GM21447 (cell line): ENCODE data around the gene MAGI2.

ENCODE experiments used
- ATAC-seq: cut with Tn5 transposase; IDR thresholded peaks from one replicate; pipeline ENCODE4 v1.9.1; 2021; ENCODE audit not compliant: unreplicated experiment

MAGI2 gene

GRCh38 chr7:78443811-78444210, 1009.7 kb downstream of the MAGI2 start:
- ATAC-seq = no peak

GRCh38 chr7:78441737-78442136, 1011.7 kb downstream of the MAGI2 start:
- ATAC-seq = no peak

DNA sequence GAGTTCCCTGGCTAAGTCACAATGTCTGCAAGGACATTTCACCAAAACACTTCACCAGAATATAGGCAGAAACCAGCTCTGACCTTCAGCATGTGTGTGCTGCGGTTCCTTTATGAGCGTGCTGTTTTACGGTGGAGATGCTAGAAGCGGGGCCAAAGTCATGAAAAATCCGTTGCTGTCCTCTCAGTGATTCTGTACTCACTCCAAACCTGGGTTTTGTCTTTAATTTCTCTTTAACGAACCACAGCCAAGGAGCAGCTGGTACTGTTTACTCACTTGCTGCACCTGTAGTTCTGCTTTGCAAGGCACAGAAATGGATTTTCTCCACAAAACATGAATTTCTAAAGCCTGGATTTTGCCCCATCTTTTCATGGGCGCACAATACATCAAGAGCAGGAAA, 1015.0 kb downstream of the MAGI2 start:
- ATAC-seq = no peak

DNA sequence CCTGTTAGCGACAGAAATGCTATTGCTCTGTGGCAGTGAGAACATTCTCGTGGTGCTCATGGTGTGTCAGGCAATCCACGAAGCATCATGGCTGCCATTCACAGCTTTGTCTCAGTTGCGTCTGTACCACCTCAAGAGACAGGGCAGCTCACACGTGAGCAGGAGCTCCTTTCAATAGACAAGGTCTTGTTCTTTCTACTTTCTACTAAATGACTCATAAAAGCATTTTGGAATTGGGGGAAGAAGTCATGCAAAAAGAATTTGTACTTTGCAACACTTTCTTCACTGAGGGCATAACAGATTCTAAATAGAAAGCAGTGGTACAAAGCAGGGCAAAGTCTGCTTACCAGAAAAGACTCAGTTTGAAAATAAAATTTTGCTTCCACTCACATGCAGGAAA, 1016.3 kb downstream of the MAGI2 start:
- no peak for ATAC-seq

- ATAC-seq = no peak
These were observed 1018.1 kb downstream of the MAGI2 start for GRCh38 chr7:78435355-78435754.

DNA sequence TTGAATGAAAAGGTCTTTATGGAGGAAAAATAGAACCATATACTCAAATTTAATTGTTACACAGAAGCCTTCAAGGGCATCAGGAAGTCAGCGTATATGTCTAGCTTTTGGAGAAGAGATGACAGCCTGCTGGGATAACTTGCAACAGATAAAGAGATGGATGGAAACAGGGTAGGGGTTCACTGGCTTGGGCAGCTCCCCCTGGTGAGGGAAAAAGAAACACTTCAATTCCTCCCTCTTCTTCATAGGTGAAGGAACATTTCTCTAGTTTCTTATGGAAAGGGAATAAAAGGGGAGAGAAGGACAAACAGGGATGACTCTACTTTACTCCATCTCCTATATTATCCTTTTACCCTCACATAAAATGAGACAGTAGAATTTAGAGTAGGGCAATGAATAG, 1019.2 kb downstream of the MAGI2 start:
- ATAC-seq = no peak

- no peak for ATAC-seq
These were observed 1020.0 kb downstream of the MAGI2 start for GRCh38 chr7:78433421-78433820.

DNA sequence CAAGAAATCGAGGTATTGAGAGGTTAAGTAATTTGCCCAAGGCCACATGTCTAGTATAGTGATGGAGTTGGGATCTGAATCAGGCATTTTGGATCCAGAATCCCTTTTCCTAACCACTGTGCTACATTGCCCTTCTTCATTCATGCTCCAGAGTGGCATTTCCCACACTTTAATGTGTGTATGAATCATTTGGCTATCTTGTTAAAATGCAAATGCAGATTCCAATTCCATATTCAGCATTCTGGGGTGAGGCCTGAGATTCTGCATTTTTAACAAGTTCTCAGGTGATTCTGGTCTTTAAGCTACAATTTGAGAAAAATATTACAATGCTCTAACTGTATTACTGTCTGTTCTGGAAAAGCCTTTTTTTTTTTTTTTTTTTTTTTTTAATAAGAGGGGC, 1023.6 kb downstream of the MAGI2 start:
- ATAC-seq = no peak

- no peak for ATAC-seq
These were observed 1026.3 kb downstream of the MAGI2 start for GRCh38 chr7:78427209-78427608.

DNA sequence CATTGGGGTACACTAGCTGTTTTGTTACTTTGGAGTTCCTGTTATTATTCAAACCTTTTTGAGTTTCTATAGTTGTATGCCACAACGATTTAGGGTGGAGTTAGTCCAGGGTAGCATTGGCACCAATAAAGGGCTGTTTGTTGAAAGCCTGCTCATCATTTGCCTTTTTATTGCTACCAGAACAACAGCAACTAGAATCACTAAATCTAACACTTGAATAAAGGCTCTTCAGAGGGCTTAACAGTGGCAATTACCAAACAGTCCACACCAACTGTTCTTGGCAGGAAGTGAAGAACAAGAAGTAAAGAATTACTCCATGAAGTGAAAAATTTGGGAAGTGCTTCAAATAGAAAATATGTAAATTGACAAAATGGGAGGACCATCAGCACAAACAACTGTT, 1033.5 kb downstream of the MAGI2 start:
- no peak for ATAC-seq

DNA sequence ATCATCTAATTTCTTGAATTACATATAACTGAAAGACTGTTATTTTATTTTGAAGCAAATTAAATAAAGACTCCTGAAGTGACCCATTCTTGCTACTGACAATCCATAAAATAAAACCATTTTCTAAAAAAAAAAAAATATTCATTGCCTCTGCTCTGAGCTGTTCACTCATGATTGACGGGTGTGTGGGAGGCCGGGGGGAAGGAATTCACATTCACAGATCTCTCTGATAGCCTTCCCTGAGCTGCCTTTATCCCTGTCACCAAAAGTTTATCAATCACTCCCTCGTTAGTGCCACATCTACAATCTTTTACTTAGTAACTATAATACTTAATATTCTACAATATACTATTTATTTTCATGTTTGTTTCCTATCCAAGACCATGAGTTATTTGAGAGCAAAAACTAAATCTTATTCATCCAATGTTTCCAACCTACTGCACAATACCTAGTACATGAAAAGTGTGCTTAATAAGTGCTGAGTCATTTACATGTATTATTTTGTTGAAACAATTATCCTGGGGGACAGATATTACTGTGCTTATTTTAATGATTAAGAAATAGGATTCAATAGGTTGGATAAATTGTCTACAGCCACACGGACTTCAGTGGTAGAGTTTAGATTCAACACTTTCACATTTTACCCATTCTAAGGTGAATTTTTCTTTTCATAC, 1036.2 kb downstream of the MAGI2 start:
- ATAC-seq = no peak

GRCh38 chr7:78413568-78413967, 1039.9 kb downstream of the MAGI2 start:
- ATAC-seq = no peak

GRCh38 chr7:78412216-78412858, 1041.1 kb downstream of the MAGI2 start:
- no peak for ATAC-seq

DNA sequence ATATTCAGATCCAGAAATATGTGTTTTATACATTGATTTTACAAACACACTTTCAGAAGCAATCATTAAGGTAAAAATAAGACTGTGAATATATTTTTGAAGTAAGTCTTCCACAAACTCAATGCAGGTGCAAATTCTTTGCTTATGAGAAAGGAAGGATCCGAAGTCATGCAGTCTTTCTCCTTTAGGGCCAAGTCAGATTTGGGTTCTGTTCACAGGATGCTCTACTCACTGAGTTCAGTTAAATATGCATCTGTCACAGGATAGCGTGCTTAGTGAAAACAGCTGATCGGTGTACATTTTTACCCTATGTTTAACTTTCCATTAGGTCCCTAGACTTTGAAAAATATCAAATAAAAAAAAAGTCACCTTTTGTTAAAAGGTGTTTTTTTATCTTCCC, 1046.4 kb downstream of the MAGI2 start:
- ATAC-seq = no peak

GRCh38 chr7:78406531-78406930, 1046.9 kb downstream of the MAGI2 start:
- no peak for ATAC-seq

GRCh38 chr7:78402096-78402495, 1051.4 kb downstream of the MAGI2 start:
- ATAC-seq = no peak

- no peak for ATAC-seq
These were observed 1053.4 kb downstream of the MAGI2 start for GRCh38 chr7:78400038-78400437.

- no peak for ATAC-seq
These were observed 1054.3 kb downstream of the MAGI2 start for GRCh38 chr7:78399033-78399769.

DNA sequence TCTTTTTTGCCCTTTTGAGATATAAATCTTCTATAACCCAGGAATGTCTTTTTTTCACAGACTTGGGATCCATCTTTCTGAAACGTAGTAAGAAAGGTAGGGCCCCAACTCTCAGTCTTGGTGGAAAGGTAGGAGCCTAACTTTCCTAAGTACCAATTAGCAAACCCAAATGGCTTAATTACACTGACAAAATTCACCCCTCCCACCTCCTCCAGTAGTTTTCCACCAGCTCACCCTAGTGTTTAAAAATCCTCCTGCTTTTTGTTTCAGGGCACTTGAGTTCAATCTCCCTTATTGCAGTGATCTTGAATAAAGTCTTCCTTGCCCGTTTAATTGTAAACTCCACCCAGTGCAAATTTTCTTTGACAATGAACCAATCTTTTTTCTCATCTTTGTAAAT, 1054.9 kb downstream of the MAGI2 start:
- ATAC-seq = no peak

DNA sequence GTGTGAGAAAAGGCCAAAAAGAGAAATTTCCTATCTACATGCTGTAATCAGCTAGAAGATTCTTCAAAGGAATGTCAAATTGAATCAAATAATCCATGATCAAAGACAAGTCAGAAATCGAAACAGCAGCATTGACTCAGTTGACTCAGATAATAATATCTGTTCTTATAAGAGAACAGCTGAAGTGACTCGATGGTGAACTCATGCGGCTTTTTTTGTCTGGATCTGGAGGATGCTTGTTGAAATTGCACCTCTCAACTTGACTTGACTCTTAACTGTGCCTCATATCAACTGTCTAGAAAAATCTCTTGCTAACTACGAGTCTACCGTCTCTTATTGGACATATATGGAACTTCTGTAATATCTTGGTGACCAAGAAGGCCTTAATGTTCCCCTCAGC, 1055.4 kb downstream of the MAGI2 start:
- no peak for ATAC-seq

DNA sequence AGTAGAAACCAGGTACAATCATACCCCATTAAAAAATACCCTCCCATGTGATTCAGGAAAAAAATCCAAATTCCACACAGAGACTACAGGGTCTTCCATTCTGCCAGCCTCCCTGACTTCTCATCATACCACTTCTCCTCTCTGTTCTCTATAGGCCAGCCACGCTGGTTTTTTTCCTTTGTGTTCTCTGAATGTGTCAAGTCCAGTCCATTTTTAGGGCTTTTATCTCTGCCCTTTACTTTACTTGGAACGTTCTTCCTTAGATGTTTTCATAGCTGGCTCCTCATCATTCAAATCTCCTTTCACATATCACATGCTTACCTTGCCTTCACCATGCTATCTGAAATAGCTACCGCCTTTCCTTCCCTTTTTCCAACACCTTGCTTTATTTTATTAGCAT, 1057.3 kb downstream of the MAGI2 start:
- ATAC-seq = no peak

DNA sequence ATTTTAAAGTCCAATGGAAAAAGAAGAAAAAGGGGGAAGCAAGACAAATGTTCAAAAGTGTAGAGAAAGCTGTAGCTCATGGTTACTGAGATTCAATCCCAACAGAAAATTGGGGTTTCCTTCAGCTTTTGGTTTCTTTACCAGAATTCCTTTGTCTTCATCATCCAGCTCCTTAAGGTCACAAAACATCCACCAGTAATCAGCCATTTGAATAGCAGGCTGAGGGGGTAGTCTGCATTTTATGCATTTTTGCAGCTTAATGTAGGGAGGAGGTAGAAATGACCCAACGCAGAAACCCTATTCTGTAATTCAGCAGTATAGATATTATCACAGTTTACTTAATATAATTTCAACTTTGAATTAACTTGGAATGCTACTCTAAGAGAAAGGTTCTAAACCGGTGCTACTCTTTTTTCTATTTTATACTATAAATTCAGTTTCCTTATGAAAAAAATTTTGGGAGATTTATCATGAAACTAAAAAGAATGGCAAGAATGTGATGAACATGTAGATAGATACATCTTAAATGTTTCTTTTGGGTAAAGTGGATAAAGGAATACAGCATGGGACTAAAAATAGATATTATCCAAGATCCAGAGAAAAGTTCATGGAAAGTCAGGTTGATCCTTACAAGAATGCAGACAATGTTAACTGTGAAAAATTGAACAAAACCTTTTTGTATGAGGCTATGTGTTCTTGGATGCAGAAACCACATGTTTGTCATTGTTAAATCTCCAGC, 1058.0 kb downstream of the MAGI2 start:
- ATAC-seq = no peak
